CD4-positive, CD25-positive, alpha-beta regulatory T cell (primary cell): ENCODE data around the gene MTHFSD. TPM values are rescaled to one million over a fixed set of nuclear protein-coding genes. Genes with fewer than 3 reads are reported as not detected.
A peak's percentile ranks its signal among the peaks of the same experiment; 100 is the strongest.

Experiments
- ATAC-seq, 2 donors: fragments of 150-1000 bp; cut with Tn5 transposase; one replicate each; pipeline ENCODE4 v1.10.0; 2021; ENCODE audit warnings: low read depth in 2 of 2, moderate number of reproducible peaks in 2 of 2, moderate library complexity in 1 of 2
- DNase-seq, 3 donors: peaks; one replicate each; pipeline versions ENCODE4 v3.0.0 to v3.0.0-alpha.2; 2012 to 2022; ENCODE audit warnings: mixed read lengths in 1 of 3
- H3K27ac ChIP-seq: one replicate; pipeline ENCODE4 v1.7.0; 2013; ENCODE audit warnings: mild to moderate bottlenecking, low read length; ENCODE audit not compliant: insufficient read depth, poor library complexity, severe bottlenecking
- H3K27me3 ChIP-seq: one replicate; pipeline ENCODE4 v1.7.0; 2013; ENCODE audit warnings: low read length; ENCODE audit not compliant: control insufficient read depth, insufficient read depth
- H3K36me3 ChIP-seq: one replicate; pipeline ENCODE4 v1.7.0; 2013; ENCODE audit warnings: mild to moderate bottlenecking, low read length, moderate library complexity; ENCODE audit not compliant: control insufficient read depth, insufficient read depth
- H3K4me1 ChIP-seq: 2 replicates; pipeline ENCODE4 v1.7.0; 2013; ENCODE audit warnings: mild to moderate bottlenecking, low read length; ENCODE audit not compliant: insufficient read depth, control insufficient read depth, poor library complexity, severe bottlenecking
- H3K4me3 ChIP-seq: one replicate; pipeline ENCODE4 v1.7.0; 2013; ENCODE audit warnings: low read depth, mild to moderate bottlenecking, low read length, moderate library complexity
- H3K9me3 ChIP-seq, 2 experiments: 1 replicate in 1 of 2; 2 replicates in 1 of 2; pipeline ENCODE4 v1.7.0; 2013; ENCODE audit warnings: low read length in 2 of 2, mild to moderate bottlenecking in 1 of 2, moderate library complexity in 1 of 2; ENCODE audit not compliant: control insufficient read depth in 2 of 2
- H3K27ac Mint-ChIP-seq, 3 donors: one replicate each; pipeline ENCODE4 v1.8.0; 2020 to 2022; ENCODE audit warnings: mild to moderate bottlenecking in 3 of 3, mixed read lengths in 3 of 3, moderate library complexity in 2 of 3
- H3K27me3 Mint-ChIP-seq: one replicate; pipeline ENCODE4 v1.8.0; 2022; ENCODE audit warnings: mild to moderate bottlenecking, mixed read lengths
- H3K36me3 Mint-ChIP-seq: one replicate; pipeline ENCODE4 v1.8.0; 2020; ENCODE audit warnings: mixed read lengths
- H3K4me1 Mint-ChIP-seq, 4 donors: one replicate each; pipeline ENCODE4 v1.8.0; 2020 to 2022; ENCODE audit warnings: mixed read lengths in 4 of 4, mild to moderate bottlenecking in 1 of 4
- H3K4me3 Mint-ChIP-seq, 4 donors: one replicate each; pipeline ENCODE4 v1.8.0; 2020 to 2022; ENCODE audit warnings: mild to moderate bottlenecking in 4 of 4, mixed read lengths in 4 of 4, moderate library complexity in 3 of 4
- H3K9me3 Mint-ChIP-seq, 7 donors: one replicate each; pipeline ENCODE4 v1.8.0; 2020 to 2022; ENCODE audit warnings: mixed read lengths in 7 of 7, mild to moderate bottlenecking in 3 of 7, moderate library complexity in 2 of 7
- polyA plus RNA-seq, 4 donors: library from polyadenylated mRNA; unstranded; fragments of 300-500 nt; fragmentation: Illumina TruSeq; gene quantifications; one replicate each; pipeline ENCODE4 v1.2.3, GENCODE V29; 2021
- total RNA-seq: library from RNA; stranded (reverse); gene quantifications from one replicate; pipeline ENCODE4 v1.2.3, GENCODE V29; 2022

MTHFSD gene
- total and polyA plus RNA-seq, 5 donors from 2014 or later: 13.4 to 19.4 (median 16.4) TPM

- Mint-ChIP-seq H3K36me3 (no peaks in the 10 kb centered on the region), H3K4me3 (peak overlapping the region in 1 of 4 donors; percentile 75), H3K4me1 (peaks cover 0 to 17% (median 4%) of the 10 kb centered on the region in 4 donors), H3K27ac (no peak overlapping the region), H3K27me3 (peaks cover 51% of the 10 kb centered on the region), H3K9me3 (peaks cover 0 to 7% (median 0%) of the 10 kb centered on the region in 7 donors)
- ATAC-seq (no peak), DNase-seq (no peak)
- H3K27ac ChIP-seq: no peak overlapping the region
- H3K9me3 ChIP-seq: no peaks in the 10 kb centered on the region
- peaks cover 6% of the 10 kb centered on the region for H3K4me1 ChIP-seq
- H3K27me3 ChIP-seq: peaks cover 13% of the 10 kb centered on the region
- H3K36me3 ChIP-seq: no peaks in the 10 kb centered on the region
- no peak overlapping the region for H3K4me3 ChIP-seq
Measured at GRCh38 chr16:86519007-86519648, 35.9 kb downstream of the MTHFSD start.

GRCh38 chr16:86517652-86518258 lies 37.3 kb downstream of the MTHFSD start:
- Histone ChIP-seq H3K4me1 (peaks cover 6% of the 10 kb centered on the region), H3K27ac (no peak overlapping the region), H3K9me3 (no peaks in the 10 kb centered on the region), H3K36me3 (no peaks in the 10 kb centered on the region), H3K4me3 (no peak overlapping the region), H3K27me3 (peaks cover 16% of the 10 kb centered on the region)
- Mint-ChIP-seq H3K27me3 (peaks cover 65% of the 10 kb centered on the region), H3K36me3 (no peaks in the 10 kb centered on the region), H3K4me3 (no peak overlapping the region), H3K27ac (no peak overlapping the region), H3K4me1 (peaks cover 3 to 23% (median 6%) of the 10 kb centered on the region in 4 donors), H3K9me3 (peaks cover 0 to 7% (median 0%) of the 10 kb centered on the region in 7 donors)
- ATAC-seq (no peak), DNase-seq (peak in 1 of 3 donors; percentile 20)

GRCh38 chr16:86517033-86517432 lies 38.0 kb downstream of the MTHFSD start:
- Histone ChIP-seq H3K36me3 (no peaks in the 10 kb centered on the region), H3K4me1 (peaks cover 6% of the 10 kb centered on the region), H3K4me3 (no peak overlapping the region), H3K9me3 (no peaks in the 10 kb centered on the region), H3K27me3 (peaks cover 16% of the 10 kb centered on the region), H3K27ac (no peak overlapping the region)
- H3K4me1 Mint-ChIP-seq: peaks cover 3 to 23% (median 6%) of the 10 kb centered on the region in 4 donors
- H3K4me3 Mint-ChIP-seq: no peak overlapping the region
- ATAC-seq (no peak), DNase-seq (no peak)
- peaks cover 65% of the 10 kb centered on the region for H3K27me3 Mint-ChIP-seq
- no peak overlapping the region for H3K27ac Mint-ChIP-seq
- H3K9me3 Mint-ChIP-seq: peaks cover 0 to 7% (median 0%) of the 10 kb centered on the region in 7 donors
- no peaks in the 10 kb centered on the region for H3K36me3 Mint-ChIP-seq

- no peak overlapping the region for H3K4me3 Mint-ChIP-seq
- H3K27ac Mint-ChIP-seq: peak overlapping the region in 1 of 3 donors; percentile 32
- H3K27me3 Mint-ChIP-seq: peaks cover 68% of the 10 kb centered on the region
- ATAC-seq (no peak), DNase-seq (no peak)
- H3K4me3 ChIP-seq: no peak overlapping the region
- H3K9me3 ChIP-seq: no peaks in the 10 kb centered on the region
- no peaks in the 10 kb centered on the region for H3K36me3 Mint-ChIP-seq
- peaks cover 6% of the 10 kb centered on the region for H3K4me1 ChIP-seq
- H3K4me1 Mint-ChIP-seq: peaks cover 3 to 24% (median 6%) of the 10 kb centered on the region in 4 donors
- peaks cover 16% of the 10 kb centered on the region for H3K27me3 ChIP-seq
- H3K36me3 ChIP-seq: no peaks in the 10 kb centered on the region
- no peak overlapping the region for H3K27ac ChIP-seq
- peaks cover 0 to 7% (median 0%) of the 10 kb centered on the region in 7 donors for H3K9me3 Mint-ChIP-seq
Measured at GRCh38 chr16:86516623-86517003, 38.4 kb downstream of the MTHFSD start.

GRCh38 chr16:86515777-86516622 lies 39.0 kb downstream of the MTHFSD start:
- H3K36me3 ChIP-seq: no peaks in the 10 kb centered on the region
- ATAC-seq (no peak), DNase-seq (no peak)
- Mint-ChIP-seq H3K27ac (peak overlapping the region in 1 of 3 donors; percentile 32), H3K4me3 (no peak overlapping the region), H3K27me3 (peaks cover 66% of the 10 kb centered on the region), H3K36me3 (no peaks in the 10 kb centered on the region), H3K9me3 (peaks cover 0 to 7% (median 0%) of the 10 kb centered on the region in 7 donors), H3K4me1 (peaks cover 3 to 23% (median 6%) of the 10 kb centered on the region in 4 donors)
- peaks cover 16% of the 10 kb centered on the region for H3K27me3 ChIP-seq
- H3K9me3 ChIP-seq: no peaks in the 10 kb centered on the region
- H3K4me1 ChIP-seq: peaks cover 6% of the 10 kb centered on the region
- H3K4me3 ChIP-seq: no peak overlapping the region
- H3K27ac ChIP-seq: no peak overlapping the region

GRCh38 chr16:86515413-86515776 lies 39.6 kb downstream of the MTHFSD start:
- peaks cover 11% of the 10 kb centered on the region for H3K4me1 ChIP-seq
- Mint-ChIP-seq H3K4me1 (peaks cover 3 to 24% (median 6%) of the 10 kb centered on the region in 4 donors), H3K27ac (no peak overlapping the region), H3K27me3 (peaks cover 64% of the 10 kb centered on the region), H3K9me3 (peaks cover 0 to 7% (median 0%) of the 10 kb centered on the region in 7 donors), H3K36me3 (no peaks in the 10 kb centered on the region), H3K4me3 (no peak overlapping the region)
- no peak overlapping the region for H3K27ac ChIP-seq
- no peaks in the 10 kb centered on the region for H3K9me3 ChIP-seq
- H3K36me3 ChIP-seq: no peaks in the 10 kb centered on the region
- no peak overlapping the region for H3K4me3 ChIP-seq
- no peak for ATAC-seq
- peaks cover 16% of the 10 kb centered on the region for H3K27me3 ChIP-seq
- DNase-seq: no peak

GRCh38 chr16:86514481-86515376 lies 40.3 kb downstream of the MTHFSD start:
- Mint-ChIP-seq H3K9me3 (peaks cover 0 to 7% (median 0%) of the 10 kb centered on the region in 7 donors), H3K4me1 (peaks cover 0 to 17% (median 5%) of the 10 kb centered on the region in 4 donors), H3K36me3 (no peaks in the 10 kb centered on the region), H3K27me3 (peaks cover 62% of the 10 kb centered on the region), H3K4me3 (no peak overlapping the region), H3K27ac (no peak overlapping the region)
- ATAC-seq (no peak), DNase-seq (no peak)
- Histone ChIP-seq H3K4me1 (peaks cover 13% of the 10 kb centered on the region), H3K4me3 (no peak overlapping the region), H3K27me3 (peaks cover 16% of the 10 kb centered on the region), H3K9me3 (no peaks in the 10 kb centered on the region), H3K27ac (no peak overlapping the region), H3K36me3 (no peaks in the 10 kb centered on the region)
